GM11168 (cell line): ENCODE results near the gene EIF3L.

Source experiments
- in situ Hi-C: fragments of 300-500 bp; cut with MboI; formaldehyde crosslinking; loops from one replicate; pipeline ENCODE4 v1.12.0; 2022; ENCODE audit warnings: low sequenced_read_pairs; ENCODE audit not compliant: unreplicated experiment

Gene EIF3L

DNA sequence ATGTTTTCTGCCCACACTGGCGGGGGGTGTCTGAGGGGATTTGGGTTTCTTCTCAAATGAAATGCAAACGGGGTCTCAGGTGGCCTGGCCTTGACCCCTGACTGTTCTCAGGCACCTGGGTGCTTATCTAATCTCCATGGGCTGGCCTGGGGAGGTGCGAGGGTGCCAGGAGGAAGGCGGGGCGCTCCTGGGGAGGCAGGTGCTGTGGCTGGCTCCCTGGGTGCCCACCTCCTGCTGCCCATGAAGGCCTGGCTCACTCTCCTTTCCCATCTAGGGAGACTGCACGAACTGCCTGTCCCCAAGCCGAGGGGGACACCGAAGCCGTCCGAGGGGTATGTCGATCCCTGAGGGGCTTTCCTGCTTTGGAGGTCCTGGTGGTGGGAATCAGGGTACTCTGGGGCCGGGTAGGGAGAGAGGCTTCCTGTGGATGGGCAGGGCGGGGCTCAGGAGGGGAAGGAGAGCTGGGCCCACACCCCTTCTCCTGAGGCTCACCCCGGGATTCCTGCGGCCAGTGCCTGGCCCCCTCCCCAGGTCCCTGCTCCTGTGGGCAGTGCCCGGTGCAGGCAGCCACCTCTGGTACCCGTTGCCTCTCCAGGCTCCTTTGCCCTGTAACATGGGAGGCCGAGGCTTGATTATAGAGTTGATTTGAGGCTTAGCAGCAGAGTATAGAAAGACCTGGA is 75.3 kb downstream of the EIF3L start:
- in situ Hi-C loops = no loop called here

GRCh38 chr22:37925330-37925729 is 76.1 kb downstream of the EIF3L start:
- in situ Hi-C loops = no loop called here

GRCh38 chr22:37925767-37926166 is 76.5 kb downstream of the EIF3L start:
- in situ Hi-C loops = no loop called here

- in situ Hi-C loops = no loop called here
Observed at GRCh38 chr22:37926358-37926757, 77.1 kb downstream of the EIF3L start.

DNA sequence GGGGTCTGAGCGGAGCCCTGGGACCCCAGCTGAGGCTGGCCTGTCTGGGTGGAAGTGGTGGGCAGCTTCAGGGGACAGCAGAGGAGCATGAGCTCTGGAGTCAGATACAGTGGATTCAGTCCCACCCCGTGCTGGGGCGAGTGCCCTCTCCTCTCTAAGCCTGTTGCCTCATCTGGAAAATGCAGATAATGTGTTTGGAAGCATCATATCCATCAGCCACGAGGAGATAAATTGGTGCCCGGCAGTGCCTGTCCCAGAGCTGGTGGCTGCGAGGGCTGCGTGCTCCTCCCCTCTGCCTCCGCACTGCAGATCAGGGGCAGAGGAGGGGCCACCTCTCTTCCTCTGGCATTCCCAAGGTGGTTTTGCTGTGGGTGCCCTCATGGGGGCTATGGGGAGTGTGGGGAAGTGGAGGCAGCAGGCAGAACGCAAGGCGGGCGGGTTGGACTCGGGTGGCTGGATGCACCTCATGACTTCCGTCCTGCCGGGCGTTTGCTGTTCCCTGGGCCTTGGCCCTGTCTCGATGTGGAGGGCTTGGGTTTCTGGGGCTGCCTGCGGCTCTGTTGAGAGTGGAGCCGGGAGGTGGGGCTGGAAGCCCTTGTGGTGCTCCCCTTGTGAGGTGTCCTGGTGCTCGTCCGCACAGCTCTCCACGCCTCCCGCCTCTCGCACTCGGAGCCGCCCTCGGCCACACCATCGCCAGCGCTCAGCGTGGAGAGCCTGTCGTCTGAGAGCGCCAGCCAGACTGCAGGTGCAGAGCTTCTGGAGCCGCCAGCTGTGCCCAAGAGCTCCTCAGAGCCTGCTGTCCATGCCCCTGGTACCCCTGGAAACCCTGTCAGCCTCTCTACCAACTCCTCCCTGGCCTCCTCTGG is 77.8 kb downstream of the EIF3L start:
- in situ Hi-C loops = no loop called here

DNA sequence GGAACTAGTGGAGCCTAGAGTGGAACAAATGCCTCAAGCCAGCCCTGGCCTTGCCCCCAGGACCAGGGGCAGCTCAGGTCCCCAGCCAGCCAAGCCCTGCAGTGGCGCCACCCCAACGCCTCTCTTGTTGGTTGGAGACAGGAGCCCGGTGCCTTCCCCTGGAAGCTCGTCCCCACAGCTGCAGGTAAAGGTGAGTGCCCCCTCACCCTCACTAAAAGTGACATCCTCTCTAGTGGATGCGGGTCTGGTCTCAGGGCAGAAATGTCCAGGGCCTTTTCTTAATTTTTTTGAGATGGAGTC is 78.4 kb downstream of the EIF3L start:
- in situ Hi-C loops = no loop called here

- in situ Hi-C loops = no loop called here
Observed at GRCh38 chr22:37929390-37929789, 80.2 kb downstream of the EIF3L start.

DNA sequence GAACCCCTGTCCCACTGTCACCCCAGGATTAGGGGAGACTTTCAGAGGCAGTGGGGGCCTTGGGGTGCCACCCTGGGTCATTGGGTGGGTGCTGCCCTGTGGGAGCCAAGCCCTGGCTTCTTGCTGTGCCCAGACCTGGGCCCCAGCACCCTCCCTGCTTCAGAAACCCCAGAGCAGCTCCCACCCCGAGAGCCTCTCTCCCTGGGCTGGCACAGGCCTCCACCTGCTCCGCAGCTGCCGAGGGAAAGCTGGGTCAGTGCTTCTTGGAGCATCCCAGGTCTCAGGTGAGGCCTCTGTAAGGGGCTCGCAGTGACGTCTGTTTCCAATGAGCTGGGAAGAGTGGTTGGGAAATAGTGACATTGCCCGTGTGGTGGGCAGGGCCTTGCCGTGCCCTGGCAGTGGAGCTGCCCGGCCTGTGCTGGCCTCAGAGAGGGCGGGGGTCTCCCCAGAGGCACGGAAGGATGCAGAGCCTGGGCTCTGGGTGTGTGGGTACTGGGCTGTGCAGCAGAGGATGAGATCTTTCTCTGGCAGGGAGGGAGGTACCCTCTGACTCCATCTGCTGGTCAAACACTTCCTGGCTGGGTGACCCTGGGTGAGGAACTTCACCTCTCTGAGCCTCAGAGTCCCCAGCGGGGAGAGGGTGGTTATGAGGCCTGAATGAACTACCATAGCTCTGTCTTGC is 81.2 kb downstream of the EIF3L start:
- in situ Hi-C loops = no loop called here

- in situ Hi-C loops = no loop called here
Observed at GRCh38 chr22:37930952-37931440, 81.8 kb downstream of the EIF3L start.

DNA sequence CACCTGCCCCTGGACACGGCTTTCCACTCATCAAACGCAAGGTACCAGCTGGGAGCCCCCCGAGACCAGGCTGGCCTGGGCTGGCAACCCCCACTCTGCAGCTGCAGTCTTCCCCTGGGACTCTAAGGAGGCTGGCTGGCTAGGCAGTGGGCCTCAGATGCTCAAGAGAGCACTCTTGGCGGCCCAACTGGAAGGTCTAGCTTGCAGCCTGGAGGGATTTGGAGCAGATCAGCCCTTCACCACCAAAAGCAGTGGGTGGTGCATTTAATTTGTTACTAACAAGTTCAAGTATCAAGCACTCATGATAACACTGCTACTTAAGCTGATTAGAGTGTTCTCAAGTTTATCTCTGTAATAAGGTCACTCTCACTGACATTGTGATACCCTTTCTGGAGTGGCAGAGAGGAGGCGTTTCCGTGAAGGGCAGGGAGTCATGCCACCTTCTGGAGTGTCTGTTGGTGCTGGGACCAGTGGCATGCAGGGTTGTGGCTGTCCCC is 82.7 kb downstream of the EIF3L start:
- in situ Hi-C loops = no loop called here

DNA sequence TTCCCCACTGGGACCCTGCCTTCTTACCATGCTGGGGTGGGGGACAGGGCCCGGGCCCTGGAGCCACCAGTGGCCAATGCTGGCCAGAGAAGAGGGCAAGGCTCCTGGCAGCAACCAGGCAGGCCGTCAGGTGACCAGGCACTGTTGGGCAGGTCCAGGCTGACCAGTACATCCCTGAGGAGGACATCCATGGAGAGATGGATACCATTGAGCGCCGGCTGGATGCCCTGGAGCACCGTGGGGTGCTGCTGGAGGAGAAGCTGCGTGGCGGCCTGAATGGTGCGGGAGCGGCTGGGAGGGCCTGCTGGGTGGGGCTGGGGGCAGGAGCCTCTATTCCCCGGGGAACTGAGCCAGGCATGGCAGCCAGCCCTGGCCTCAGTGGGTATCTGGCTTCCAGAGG is 83.2 kb downstream of the EIF3L start:
- in situ Hi-C loops = no loop called here

DNA sequence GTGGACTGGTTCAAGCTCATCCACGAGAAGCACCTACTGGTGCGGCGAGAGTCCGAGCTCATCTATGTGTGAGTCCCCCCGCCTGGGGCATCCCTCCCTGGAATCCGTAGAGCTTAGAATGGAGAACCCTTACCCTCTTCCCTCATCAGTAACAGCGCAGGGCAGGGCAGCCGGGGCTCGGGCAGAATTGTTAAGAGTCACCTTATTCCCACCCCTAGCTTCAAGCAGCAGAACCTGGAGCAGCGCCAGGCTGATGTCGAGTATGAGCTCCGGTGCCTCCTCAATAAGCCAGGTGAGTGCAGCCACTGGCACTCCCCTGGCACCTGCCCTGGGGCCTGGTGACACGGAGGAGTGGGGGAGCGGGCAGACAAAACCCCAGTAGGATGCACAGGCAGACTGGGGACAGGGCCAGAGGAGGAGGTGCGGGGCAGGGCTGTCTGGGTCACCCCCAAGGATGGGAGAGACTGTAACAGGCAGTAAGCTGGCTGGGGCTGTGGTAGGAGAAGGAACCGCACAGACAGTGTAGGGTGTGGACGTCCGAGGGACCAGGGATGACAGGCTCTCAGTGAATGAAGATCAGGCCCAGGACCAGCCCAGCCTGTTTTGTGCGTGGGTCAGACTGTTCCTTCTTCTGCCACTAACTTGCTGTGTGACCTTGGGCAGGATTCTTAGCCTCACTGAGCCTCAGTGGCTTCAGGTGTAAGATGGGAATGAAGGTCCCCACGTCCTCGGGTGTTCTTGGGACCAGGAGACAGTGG is 83.8 kb downstream of the EIF3L start:
- in situ Hi-C loops = no loop called here

DNA sequence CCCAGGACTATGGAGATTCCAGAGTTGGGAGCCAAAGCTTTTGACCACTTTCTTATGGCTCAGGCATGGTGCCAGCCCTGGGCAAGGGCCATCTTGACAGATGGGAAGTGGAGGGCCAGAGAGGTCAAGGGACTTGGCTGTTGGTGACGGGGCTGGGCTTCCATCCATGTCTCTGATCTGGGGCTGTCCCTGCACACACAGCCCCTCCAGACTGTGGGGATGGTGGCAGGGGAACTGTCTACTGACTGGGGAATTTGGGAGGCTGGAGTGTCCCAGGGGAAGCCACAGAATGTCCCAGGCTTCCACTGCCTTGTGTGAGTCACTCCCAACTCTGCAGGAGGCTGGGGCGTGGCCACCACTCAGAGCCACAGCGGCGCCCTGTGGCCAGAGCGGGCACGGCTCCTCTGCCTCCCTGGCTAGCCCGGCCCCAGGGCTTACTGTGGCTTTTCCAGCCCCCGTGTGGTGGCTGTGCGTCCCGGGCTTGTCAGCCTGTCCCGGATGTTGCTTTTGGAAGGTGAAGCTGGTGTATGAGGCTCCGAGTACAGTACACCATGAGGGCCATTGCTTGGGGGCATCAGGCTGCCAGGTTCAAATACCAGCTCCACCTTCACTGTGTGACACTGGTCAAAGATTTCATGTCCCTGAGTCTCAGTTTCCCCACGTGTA is 84.6 kb downstream of the EIF3L start:
- in situ Hi-C loops = no loop called here
